Activated naive CD4-positive, alpha-beta T cell treated with anti-CD3 and anti-CD28 coated beads for 36 hours (primary cell): ENCODE results near the gene RNF208. TPM values are rescaled to one million over a fixed set of nuclear protein-coding genes. Genes with fewer than 3 reads are reported as not detected.

Experiments used
- CTCF ChIA-PET: fragments of 350-600 bp; sonication (Branson Sonifier 250); formaldehyde crosslinking; loops from one replicate; lab custom pipeline; 2021; ENCODE audit warnings: antibody characterized with exemption; lab: Charles Lee
- DNase-seq: peaks from one replicate; pipeline ENCODE4 v3.0.0-alpha.2; 2020
- H3K27ac Mint-ChIP-seq: one replicate; pipeline ENCODE4 v1.8.0; 2021; ENCODE audit warnings: mild to moderate bottlenecking, mixed read lengths
- H3K27me3 Mint-ChIP-seq: one replicate; pipeline ENCODE4 v1.8.0; 2021; ENCODE audit warnings: low read depth, mixed read lengths
- H3K36me3 Mint-ChIP-seq: one replicate; pipeline ENCODE4 v1.8.0; 2021; ENCODE audit warnings: low read depth, mixed read lengths
- H3K4me1 Mint-ChIP-seq: one replicate; pipeline ENCODE4 v1.8.0; 2021; ENCODE audit warnings: low read depth, mixed read lengths
- H3K4me3 Mint-ChIP-seq: one replicate; pipeline ENCODE4 v1.8.0; 2021; ENCODE audit warnings: mild to moderate bottlenecking, moderate library complexity, mixed read lengths
- H3K9me3 Mint-ChIP-seq: one replicate; pipeline ENCODE4 v1.8.0; 2021; ENCODE audit warnings: mixed read lengths
- intact Hi-C: fragments of 100-400 bp; cut with micrococcal nuclease; formaldehyde crosslinking; loops from one replicate; pipeline ENCODE4 v1.15.1; 2023
- total RNA-seq, 2 experiments: library from RNA; stranded (reverse); gene quantifications; one replicate each; pipeline ENCODE4 v1.2.3, GENCODE V29; 2021

RNF208 gene
- total RNA-seq, 2 experiments from 2014 or later, result 4.9 to 5.0 TPM

GRCh38 chr9:137181680-137182079 is 40.4 kb downstream of the RNF208 start:
- Mint-ChIP-seq H3K27ac (no peak overlapping the region), H3K4me1 (peaks cover 12% of the 10 kb centered on the region), H3K36me3 (peaks cover 8% of the 10 kb centered on the region), H3K4me3 (no peak overlapping the region), H3K9me3 (no peaks in the 10 kb centered on the region), H3K27me3 (no peaks in the 10 kb centered on the region)
- intact Hi-C loops, result no loop called here
- no peak for DNase-seq
- CTCF ChIA-PET, result no interaction called here

GRCh38 chr9:137180491-137180890 is 41.5 kb downstream of the RNF208 start:
- Mint-ChIP-seq H3K4me1 (peaks cover 9% of the 10 kb centered on the region), H3K36me3 (peaks cover 8% of the 10 kb centered on the region), H3K9me3 (no peaks in the 10 kb centered on the region), H3K27me3 (no peaks in the 10 kb centered on the region), H3K4me3 (no peak overlapping the region), H3K27ac (no peak overlapping the region)
- DNase-seq, result no peak
- CTCF ChIA-PET, result interaction anchor here (0.5 kb wide), 1 partner anchor 113 kb away, joined by 3 read pairs; no protein-coding TSS in a partner anchor
- intact Hi-C loops, result no loop called here

GRCh38 chr9:137179761-137180160 is 42.3 kb downstream of the RNF208 start:
- Mint-ChIP-seq H3K4me1 (peaks cover 9% of the 10 kb centered on the region), H3K4me3 (no peak overlapping the region), H3K36me3 (peaks cover 8% of the 10 kb centered on the region), H3K9me3 (no peaks in the 10 kb centered on the region), H3K27me3 (no peaks in the 10 kb centered on the region), H3K27ac (no peak overlapping the region)
- intact Hi-C loops, result loop anchor here (5.0 kb wide), 1 partner anchor 62 kb away; no protein-coding TSS in a partner anchor
- DNase-seq, result no peak
- CTCF ChIA-PET, result no interaction called here

- intact Hi-C loops, result loop anchor here (5.0 kb wide), 1 partner anchor 62 kb away; no protein-coding TSS in a partner anchor
- DNase-seq, result no peak
- Mint-ChIP-seq H3K9me3 (no peaks in the 10 kb centered on the region), H3K4me3 (no peak overlapping the region), H3K27me3 (no peaks in the 10 kb centered on the region), H3K27ac (peak overlapping the region; percentile 53), H3K36me3 (peaks cover 5% of the 10 kb centered on the region), H3K4me1 (peaks cover 6% of the 10 kb centered on the region)
- CTCF ChIA-PET, result no interaction called here
Measured at GRCh38 chr9:137178939-137179630, 43.0 kb downstream of the RNF208 start.

- no peak for DNase-seq
- peaks cover 5% of the 10 kb centered on the region for H3K4me1 Mint-ChIP-seq
- intact Hi-C loops, result loop anchor here (5.0 kb wide), 1 partner anchor 61 kb away; no protein-coding TSS in a partner anchor
- H3K27me3 Mint-ChIP-seq, result no peaks in the 10 kb centered on the region
- H3K9me3 Mint-ChIP-seq, result no peaks in the 10 kb centered on the region
- H3K36me3 Mint-ChIP-seq, result peaks cover 5% of the 10 kb centered on the region
- no peak overlapping the region for H3K4me3 Mint-ChIP-seq
- H3K27ac Mint-ChIP-seq, result no peak overlapping the region
- CTCF ChIA-PET, result interaction anchor here (1.1 kb wide), 1 partner anchor 58 kb away, joined by 3 read pairs; no protein-coding TSS in a partner anchor
Measured at GRCh38 chr9:137178201-137178938, 43.7 kb downstream of the RNF208 start.

GRCh38 chr9:137176302-137177182 is 45.5 kb downstream of the RNF208 start:
- DNase-seq, result no peak
- intact Hi-C loops, result loop anchor here (5.0 kb wide), 1 partner anchor 59 kb away; no protein-coding TSS in a partner anchor
- CTCF ChIA-PET, result interaction anchor here (0.7 to 1.9 kb wide), 4 partner anchors 13 to 268 kb away, joined by 3 to 5 read pairs (median 4); no protein-coding TSS in a partner anchor
- no peaks in the 10 kb centered on the region for H3K9me3 Mint-ChIP-seq
- H3K4me3 Mint-ChIP-seq, result no peak overlapping the region
- H3K4me1 Mint-ChIP-seq, result peaks cover 8% of the 10 kb centered on the region
- H3K27me3 Mint-ChIP-seq, result peaks cover 4% of the 10 kb centered on the region
- no peak overlapping the region for H3K27ac Mint-ChIP-seq
- H3K36me3 Mint-ChIP-seq, result peaks cover 2% of the 10 kb centered on the region

- DNase-seq, result peak; percentile 60
- intact Hi-C loops, result loop anchor here (5.0 kb wide), 1 partner anchor 58 kb away; no protein-coding TSS in a partner anchor
- CTCF ChIA-PET, result interaction anchor here (0.6 to 1.9 kb wide), 6 partner anchors 12 to 108 kb away, joined by 3 to 5 read pairs (median 3); no protein-coding TSS in a partner anchor
- Mint-ChIP-seq H3K27ac (no peak overlapping the region), H3K9me3 (no peaks in the 10 kb centered on the region), H3K4me3 (no peak overlapping the region), H3K27me3 (peaks cover 9% of the 10 kb centered on the region), H3K4me1 (peaks cover 8% of the 10 kb centered on the region), H3K36me3 (peaks cover 2% of the 10 kb centered on the region)
Measured at GRCh38 chr9:137175345-137175961, 46.6 kb downstream of the RNF208 start.

GRCh38 chr9:137174722-137175293 is 47.2 kb downstream of the RNF208 start:
- H3K36me3 Mint-ChIP-seq, result peaks cover 2% of the 10 kb centered on the region
- intact Hi-C loops, result loop anchor here (5.0 kb wide), 2 partner anchors 48 to 58 kb away; no protein-coding TSS in a partner anchor
- CTCF ChIA-PET, result interaction anchor here (0.6 to 1.9 kb wide), 5 partner anchors 13 to 56 kb away, joined by 3 to 5 read pairs (median 3); no protein-coding TSS in a partner anchor
- peaks cover 8% of the 10 kb centered on the region for H3K4me1 Mint-ChIP-seq
- peak; percentile 31 for DNase-seq
- H3K27ac Mint-ChIP-seq, result no peak overlapping the region
- H3K4me3 Mint-ChIP-seq, result no peak overlapping the region
- no peaks in the 10 kb centered on the region for H3K9me3 Mint-ChIP-seq
- peaks cover 14% of the 10 kb centered on the region for H3K27me3 Mint-ChIP-seq

GRCh38 chr9:137173796-137174664 is 48.0 kb downstream of the RNF208 start:
- DNase-seq, result no peak
- intact Hi-C loops, result loop anchor here (2.0 to 5.0 kb wide), 2 partner anchors 17 to 47 kb away; no protein-coding TSS in a partner anchor
- H3K27ac Mint-ChIP-seq, result no peak overlapping the region
- no peak overlapping the region for H3K4me3 Mint-ChIP-seq
- no peaks in the 10 kb centered on the region for H3K9me3 Mint-ChIP-seq
- CTCF ChIA-PET, result interaction anchor here (0.6 kb wide), 1 partner anchor 53 kb away, joined by 4 read pairs; no protein-coding TSS in a partner anchor
- H3K4me1 Mint-ChIP-seq, result peaks cover 8% of the 10 kb centered on the region
- H3K36me3 Mint-ChIP-seq, result peaks cover 2% of the 10 kb centered on the region
- H3K27me3 Mint-ChIP-seq, result peaks cover 14% of the 10 kb centered on the region
